PFSK-1 (cell line): ENCODE data around the gene LMOD1.

ENCODE experiments used
- POLR2AphosphoS5 ChIP-seq: IDR thresholded peaks from 2 replicates; pipeline ENCODE4 v1.6.1; 2012; ENCODE audit warnings: low read depth, mild to moderate bottlenecking, control low read depth, low read length, moderate library complexity
- SIN3A ChIP-seq: IDR thresholded peaks from 2 replicates; pipeline ENCODE4 v1.6.1; 2012; ENCODE audit warnings: mild to moderate bottlenecking, low read length, moderate library complexity, borderline replicate concordance; ENCODE audit not compliant: insufficient read depth
- TAF1 ChIP-seq: IDR thresholded peaks from 2 replicates; pipeline ENCODE4 v1.6.1; 2012; ENCODE audit warnings: low read length, control low read depth, borderline replicate concordance; ENCODE audit not compliant: insufficient read depth
- TF ChIP-seq, protein P1 (sequence below), 2 experiments: IDR thresholded peaks; 2 replicates each; pipeline versions ENCODE4 v1.6.1 to v1.8.0; 2011 to 2012; ENCODE audit warnings: low read depth in 2 of 2, low read length in 2 of 2, control low read depth in 1 of 2, inconsistent platforms in 1 of 2, mild to moderate bottlenecking in 1 of 2, moderate library complexity in 1 of 2; ENCODE audit not compliant: insufficient read depth in 1 of 2

DNA sequence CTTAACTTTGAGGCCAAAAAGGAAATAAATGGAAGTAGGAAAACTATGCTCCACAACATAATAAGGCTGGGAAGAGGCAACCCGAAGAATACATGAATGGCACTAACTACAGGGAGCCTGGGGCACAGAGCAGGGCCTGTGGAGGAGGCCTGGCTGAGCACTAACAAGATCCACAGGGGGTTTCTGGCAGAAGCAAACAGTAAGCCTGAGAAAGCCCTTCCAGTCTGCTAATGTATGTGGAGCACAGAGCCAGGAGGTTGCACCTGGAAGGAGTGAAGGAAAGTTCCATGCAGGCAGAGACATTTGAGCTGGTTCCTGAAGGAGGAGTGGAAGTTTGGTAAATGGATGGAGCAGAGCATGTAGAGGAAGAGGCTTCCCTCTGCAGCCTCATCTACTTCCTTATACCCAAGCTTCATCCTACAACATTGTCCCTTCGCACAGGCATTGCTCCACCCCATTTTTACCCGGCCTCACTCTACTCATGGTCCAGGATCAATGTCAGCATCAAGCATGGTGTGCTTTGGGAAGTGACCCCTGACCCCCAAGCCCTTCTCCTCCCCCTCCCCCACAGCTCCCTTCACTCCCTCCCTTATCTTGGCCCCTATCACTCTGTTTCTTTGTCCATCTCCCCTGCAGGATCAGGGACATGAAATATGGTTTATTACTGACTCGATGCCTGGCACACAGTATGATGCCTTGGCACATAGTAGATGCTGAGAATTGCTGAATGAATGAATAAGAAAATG, 34.3 kb downstream of the LMOD1 start:
- TF ChIP-seq, protein P1, sequence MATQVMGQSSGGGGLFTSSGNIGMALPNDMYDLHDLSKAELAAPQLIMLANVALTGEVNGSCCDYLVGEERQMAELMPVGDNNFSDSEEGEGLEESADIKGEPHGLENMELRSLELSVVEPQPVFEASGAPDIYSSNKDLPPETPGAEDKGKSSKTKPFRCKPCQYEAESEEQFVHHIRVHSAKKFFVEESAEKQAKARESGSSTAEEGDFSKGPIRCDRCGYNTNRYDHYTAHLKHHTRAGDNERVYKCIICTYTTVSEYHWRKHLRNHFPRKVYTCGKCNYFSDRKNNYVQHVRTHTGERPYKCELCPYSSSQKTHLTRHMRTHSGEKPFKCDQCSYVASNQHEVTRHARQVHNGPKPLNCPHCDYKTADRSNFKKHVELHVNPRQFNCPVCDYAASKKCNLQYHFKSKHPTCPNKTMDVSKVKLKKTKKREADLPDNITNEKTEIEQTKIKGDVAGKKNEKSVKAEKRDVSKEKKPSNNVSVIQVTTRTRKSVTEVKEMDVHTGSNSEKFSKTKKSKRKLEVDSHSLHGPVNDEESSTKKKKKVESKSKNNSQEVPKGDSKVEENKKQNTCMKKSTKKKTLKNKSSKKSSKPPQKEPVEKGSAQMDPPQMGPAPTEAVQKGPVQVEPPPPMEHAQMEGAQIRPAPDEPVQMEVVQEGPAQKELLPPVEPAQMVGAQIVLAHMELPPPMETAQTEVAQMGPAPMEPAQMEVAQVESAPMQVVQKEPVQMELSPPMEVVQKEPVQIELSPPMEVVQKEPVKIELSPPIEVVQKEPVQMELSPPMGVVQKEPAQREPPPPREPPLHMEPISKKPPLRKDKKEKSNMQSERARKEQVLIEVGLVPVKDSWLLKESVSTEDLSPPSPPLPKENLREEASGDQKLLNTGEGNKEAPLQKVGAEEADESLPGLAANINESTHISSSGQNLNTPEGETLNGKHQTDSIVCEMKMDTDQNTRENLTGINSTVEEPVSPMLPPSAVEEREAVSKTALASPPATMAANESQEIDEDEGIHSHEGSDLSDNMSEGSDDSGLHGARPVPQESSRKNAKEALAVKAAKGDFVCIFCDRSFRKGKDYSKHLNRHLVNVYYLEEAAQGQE (IDR thresholded peaks at IDR 0.05; ENCODE audit: insufficient read depth in 1 of 2, low read depth in 2 of 2, low read length in 2 of 2): no peak
- no peak for TF ChIP-seq TAF1
- no peak for TF ChIP-seq POLR2AphosphoS5
- no peak for TF ChIP-seq SIN3A
